SHP77 treated with DMSO at 0.1 percent for 48 hours (cell line): ENCODE results near the gene TP53BP2.

Experiments used
- DNase-seq: peaks from one replicate; lab custom pipeline; 2025; lab: John Stamatoyannopoulos, UW

The TP53BP2 gene

GRCh38 chr1:223765036-223765718, 80.6 kb downstream of the TP53BP2 start:
- DNase-seq, result peak; percentile 69

- DNase-seq, result no peak
Observed at GRCh38 chr1:223763881-223764280, 81.9 kb downstream of the TP53BP2 start.

DNA sequence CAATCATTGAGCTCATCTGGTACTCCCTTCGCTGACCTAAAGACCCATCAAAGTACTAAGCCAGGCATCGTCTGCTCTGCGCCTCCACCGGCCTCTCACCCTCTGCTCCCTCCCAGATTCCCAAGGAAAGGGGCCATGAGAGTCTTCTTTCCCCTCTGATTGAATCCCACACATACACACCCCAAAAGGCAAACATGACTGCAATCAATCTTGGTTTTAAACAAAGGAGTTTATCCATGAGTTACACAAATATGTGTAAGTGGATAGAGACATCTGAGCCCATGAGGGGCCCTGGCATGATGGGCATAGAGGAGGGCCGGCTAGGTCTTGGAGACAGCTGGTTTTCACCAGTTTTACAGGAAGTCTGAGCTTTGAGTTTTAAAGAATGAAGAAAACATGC, 82.5 kb downstream of the TP53BP2 start:
- no peak for DNase-seq

GRCh38 chr1:223761411-223761810, 84.3 kb downstream of the TP53BP2 start:
- no peak for DNase-seq

- DNase-seq, result no peak
Observed at GRCh38 chr1:223760833-223761232, 84.9 kb downstream of the TP53BP2 start.

- peak; percentile 26 for DNase-seq
Observed at GRCh38 chr1:223759273-223759672, 86.5 kb downstream of the TP53BP2 start.

GRCh38 chr1:223758734-223759133, 87.0 kb downstream of the TP53BP2 start:
- DNase-seq, result no peak

- no peak for DNase-seq
Observed at GRCh38 chr1:223756806-223757700, 88.7 kb downstream of the TP53BP2 start.

DNA sequence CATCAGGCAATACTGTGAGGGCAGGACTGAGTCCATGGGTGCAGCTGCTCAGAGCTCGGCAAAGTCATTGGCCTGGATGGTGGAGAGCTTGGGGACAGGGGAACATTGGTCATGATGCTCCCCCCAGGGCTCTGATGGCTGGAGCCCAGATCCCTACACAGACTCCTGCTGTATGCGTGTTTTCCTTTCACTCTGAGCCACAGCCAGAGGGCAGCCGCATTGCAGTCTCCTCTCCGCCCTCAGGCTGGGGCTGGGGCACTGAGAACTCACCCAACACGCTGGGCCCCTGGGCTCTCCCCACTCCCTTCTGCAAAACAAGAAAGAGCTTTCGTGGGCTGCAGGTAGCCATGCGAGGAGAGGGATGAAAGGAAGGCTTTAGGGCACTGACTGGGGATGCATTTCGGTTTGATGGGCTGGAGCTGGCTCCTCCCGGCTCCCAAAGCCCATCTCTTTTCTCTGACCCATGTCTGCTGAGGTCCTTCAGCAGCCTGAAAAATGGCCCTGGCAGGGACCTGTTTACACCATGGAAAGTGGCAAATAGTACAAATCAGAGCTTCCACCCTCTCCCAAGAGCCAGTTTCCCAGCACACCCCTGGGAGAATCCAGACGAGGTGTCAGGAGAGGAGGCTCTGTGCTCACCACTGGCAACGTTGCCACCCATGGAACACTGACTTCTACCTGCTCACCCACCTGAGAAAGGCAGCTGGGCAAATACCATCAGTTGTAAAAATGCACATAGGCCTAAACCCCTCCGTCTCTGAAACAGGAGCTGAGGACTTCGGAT, 89.6 kb downstream of the TP53BP2 start:
- DNase-seq, result no peak

DNA sequence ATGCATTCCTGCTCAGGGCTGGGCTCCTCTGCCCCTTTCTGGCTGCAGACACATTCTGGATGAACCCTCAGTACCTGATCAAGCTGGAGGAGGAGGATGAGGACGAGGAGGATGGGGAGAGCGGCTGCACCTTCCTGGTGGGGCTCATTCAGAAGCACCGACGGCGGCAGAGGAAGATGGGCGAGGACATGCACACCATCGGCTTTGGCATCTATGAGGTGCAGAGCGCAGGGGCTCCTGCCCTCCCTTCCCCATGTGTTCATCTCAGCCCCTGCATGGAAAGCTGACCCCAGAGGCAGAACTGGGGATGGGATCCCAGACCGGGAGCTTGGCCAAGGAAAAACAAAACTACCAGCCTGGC, 90.3 kb downstream of the TP53BP2 start:
- DNase-seq, result no peak

- DNase-seq, result no peak
Observed at GRCh38 chr1:223754681-223755431, 90.9 kb downstream of the TP53BP2 start.

DNA sequence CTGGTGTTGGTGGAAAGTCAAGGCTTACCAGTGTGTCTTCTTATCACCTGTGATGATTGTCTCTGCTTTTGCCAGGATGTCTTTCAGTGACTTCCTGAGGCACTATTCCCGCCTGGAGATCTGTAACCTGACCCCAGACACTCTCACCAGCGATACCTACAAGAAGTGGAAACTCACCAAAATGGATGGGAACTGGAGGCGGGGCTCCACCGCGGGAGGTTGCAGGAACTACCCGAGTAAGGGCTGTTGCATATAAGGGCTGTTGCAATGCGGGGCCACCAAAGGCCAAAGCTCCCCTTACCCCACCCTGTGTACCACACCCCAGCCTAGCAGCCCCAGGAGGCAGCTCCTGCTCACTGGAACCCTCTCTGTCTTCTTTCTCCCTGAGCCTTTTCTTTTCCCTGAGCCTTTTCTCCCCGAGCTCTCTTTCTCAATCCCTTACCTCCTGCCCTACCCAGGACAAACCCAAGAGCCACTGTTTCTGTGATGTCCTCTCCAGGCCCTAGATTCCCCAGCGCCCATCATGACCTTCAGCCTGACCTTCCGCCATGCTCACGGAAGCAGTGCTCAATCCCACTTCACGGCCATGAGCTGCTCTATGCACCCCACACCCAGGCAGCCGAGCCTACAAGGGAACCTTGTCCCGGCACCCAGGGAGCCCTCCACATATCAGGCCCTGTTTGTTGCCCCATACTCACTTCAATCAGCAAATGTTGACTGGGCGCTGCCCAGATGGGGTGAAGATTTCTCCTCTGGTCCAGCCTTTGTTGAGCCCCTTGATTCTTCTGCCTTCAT, 92.8 kb downstream of the TP53BP2 start:
- DNase-seq, result no peak

DNA sequence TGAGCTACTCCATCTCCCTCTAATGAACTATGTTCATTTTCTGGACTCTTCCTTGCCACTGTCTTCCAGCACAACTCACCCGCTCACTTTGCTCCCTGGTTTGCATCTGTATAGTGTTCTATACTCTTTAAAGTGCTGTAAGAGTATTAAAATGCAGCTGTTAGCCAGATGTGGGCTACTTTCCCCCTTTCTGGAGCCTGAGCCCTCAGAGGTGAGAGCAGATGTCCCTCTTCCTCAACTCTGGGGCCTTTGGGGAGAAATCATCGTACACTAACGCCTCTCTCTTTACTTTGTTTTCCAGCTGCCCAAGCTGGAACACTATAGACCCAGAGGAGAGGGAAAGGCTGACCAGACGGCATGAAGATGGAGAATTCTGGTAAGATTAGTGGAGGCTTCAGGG, 94.1 kb downstream of the TP53BP2 start:
- no peak for DNase-seq

DNA sequence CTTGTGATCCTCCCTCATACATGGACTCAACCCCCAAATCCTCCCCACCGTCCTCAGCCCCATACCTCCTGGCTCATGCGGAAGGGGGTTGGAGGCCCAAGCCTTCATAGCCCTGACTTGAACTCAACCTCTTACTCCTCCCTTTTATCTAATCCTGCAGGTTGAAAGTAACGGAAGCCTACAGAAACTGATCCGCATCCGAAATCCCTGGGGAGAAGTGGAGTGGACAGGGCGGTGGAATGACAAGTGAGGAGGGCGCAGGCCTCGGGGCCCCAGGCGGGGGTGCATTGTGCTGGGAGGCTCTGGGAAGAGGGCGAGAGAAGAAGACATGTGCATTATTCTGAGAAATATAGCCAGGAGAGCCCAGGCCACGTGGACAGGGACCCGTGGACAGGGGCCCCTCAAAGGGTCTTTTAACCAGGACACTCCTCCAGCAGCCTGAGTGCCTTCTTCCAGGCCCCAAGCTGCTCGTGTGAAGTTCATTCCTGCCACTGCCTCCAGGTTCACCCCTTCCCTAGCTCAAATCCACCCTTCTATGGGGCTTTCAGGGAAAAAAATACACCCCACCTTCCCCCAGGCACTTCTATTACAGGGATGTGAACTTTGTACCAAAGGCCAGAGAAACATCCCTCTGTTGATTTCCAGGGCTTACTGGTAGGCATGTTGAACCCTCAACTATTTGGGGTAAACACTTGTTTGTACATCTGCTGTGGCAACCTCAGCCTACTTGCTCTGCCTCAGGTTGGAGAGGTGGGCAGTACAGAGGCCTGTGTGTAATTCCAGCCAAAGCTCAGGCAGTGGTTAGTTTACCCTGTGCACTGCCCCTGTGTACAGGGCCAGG, 94.8 kb downstream of the TP53BP2 start:
- DNase-seq, result no peak

- DNase-seq, result no peak
Observed at GRCh38 chr1:223748773-223749733, 96.7 kb downstream of the TP53BP2 start.

DNA sequence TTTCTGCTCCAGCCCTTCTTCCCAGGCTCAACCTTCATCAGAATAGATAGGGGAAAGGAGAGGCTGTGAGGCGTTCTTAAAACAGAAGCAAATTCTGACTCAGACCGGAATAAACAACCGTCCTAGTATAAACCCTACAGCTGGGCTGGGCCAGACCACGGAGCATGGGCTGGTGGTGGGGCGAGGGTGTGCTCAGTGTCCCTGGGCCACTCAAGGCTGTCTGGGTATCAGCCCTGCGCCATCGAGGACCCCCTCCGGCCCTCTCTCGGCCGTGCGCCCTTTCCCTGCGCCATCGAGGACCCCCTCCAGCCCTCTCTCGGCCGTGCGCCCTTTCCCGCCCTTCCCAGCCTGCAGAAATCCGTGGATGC, 97.4 kb downstream of the TP53BP2 start:
- no peak for DNase-seq

- no peak for DNase-seq
Observed at GRCh38 chr1:223747838-223748335, 97.9 kb downstream of the TP53BP2 start.

- no peak for DNase-seq
Observed at GRCh38 chr1:223745731-223746130, 100.0 kb downstream of the TP53BP2 start.
